Measurements from ENCODE around the gene WTIP.
A peak's percentile ranks its signal among the peaks of the same experiment; 100 is the strongest.

WTIP gene

GRCh38 chr19:34539396-34539795 lies 57.8 kb downstream of the WTIP start:
- no peak for TF ChIP-seq CTCF (IDR thresholded peaks at IDR 0.05)
- no peak overlapping the region for H3K27ac Mint-ChIP-seq
- peaks cover 43% of the 10 kb centered on the region for H3K27me3 Mint-ChIP-seq (ENCODE audit: low read depth, poor library complexity)
- H3K36me3 Mint-ChIP-seq (ENCODE audit: low read depth), result no peaks in the 10 kb centered on the region
- no peak for DNase-seq
- H3K9me3 Mint-ChIP-seq, result peaks cover 22% of the 10 kb centered on the region
- no peaks in the 10 kb centered on the region for H3K4me1 Mint-ChIP-seq
- no peak overlapping the region for H3K4me3 Mint-ChIP-seq

GRCh38 chr19:34540811-34541557 lies 59.4 kb downstream of the WTIP start:
- Mint-ChIP-seq H3K4me3 (no peak overlapping the region), H3K27me3 (ENCODE audit: low read depth, poor library complexity) (peaks cover 32% of the 10 kb centered on the region), H3K36me3 (ENCODE audit: low read depth) (no peaks in the 10 kb centered on the region)

GRCh38 chr19:34549833-34550232 lies 68.3 kb downstream of the WTIP start:
- Mint-ChIP-seq H3K9me3 (peaks cover 39% of the 10 kb centered on the region), H3K36me3 (ENCODE audit: low read depth) (no peaks in the 10 kb centered on the region), H3K27me3 (ENCODE audit: low read depth, poor library complexity) (peaks cover 24% of the 10 kb centered on the region), H3K4me1 (no peaks in the 10 kb centered on the region), H3K4me3 (no peak overlapping the region), H3K27ac (no peak overlapping the region)
- no peak for DNase-seq
- TF ChIP-seq CTCF (IDR thresholded peaks at IDR 0.05), result no peak

More at GRCh38 chr19:34540811-34541557, 59.4 kb downstream of the WTIP start:
- H3K9me3 Mint-ChIP-seq, result peaks cover 30% of the 10 kb centered on the region
- TF ChIP-seq CTCF (IDR thresholded peaks at IDR 0.05), result no peak
- no peaks in the 10 kb centered on the region for H3K4me1 Mint-ChIP-seq
- H3K27ac Mint-ChIP-seq, result no peak overlapping the region
- no peak for DNase-seq

- TF ChIP-seq CTCF (IDR thresholded peaks at IDR 0.05), result no peak
- H3K4me3 Mint-ChIP-seq, result no peak overlapping the region
- DNase-seq, result no peak
Measured at GRCh38 chr19:34555447-34555846, 73.9 kb downstream of the WTIP start.

GRCh38 chr19:34556488-34556887 lies 74.9 kb downstream of the WTIP start:
- no peak overlapping the region for H3K4me3 Mint-ChIP-seq
- H3K4me1 Mint-ChIP-seq, result peaks cover 6% of the 10 kb centered on the region
- peaks cover 28% of the 10 kb centered on the region for H3K9me3 Mint-ChIP-seq
- peak; percentile 29 for TF ChIP-seq CTCF (IDR thresholded peaks at IDR 0.05)
- peaks cover 54% of the 10 kb centered on the region for H3K27me3 Mint-ChIP-seq (ENCODE audit: low read depth, poor library complexity)
- no peaks in the 10 kb centered on the region for H3K36me3 Mint-ChIP-seq (ENCODE audit: low read depth)
- DNase-seq, result peak; percentile 25
- H3K27ac Mint-ChIP-seq, result no peak overlapping the region

More at GRCh38 chr19:34555447-34555846, 73.9 kb downstream of the WTIP start:
- H3K27me3 Mint-ChIP-seq (ENCODE audit: low read depth, poor library complexity), result peaks cover 50% of the 10 kb centered on the region
- H3K27ac Mint-ChIP-seq, result no peak overlapping the region
- peaks cover 6% of the 10 kb centered on the region for H3K4me1 Mint-ChIP-seq
- no peaks in the 10 kb centered on the region for H3K36me3 Mint-ChIP-seq (ENCODE audit: low read depth)
- H3K9me3 Mint-ChIP-seq, result peaks cover 24% of the 10 kb centered on the region

GRCh38 chr19:34559045-34559444 lies 77.5 kb downstream of the WTIP start:
- DNase-seq, result no peak
- peaks cover 6% of the 10 kb centered on the region for H3K4me1 Mint-ChIP-seq
- H3K27ac Mint-ChIP-seq, result no peak overlapping the region
- no peak overlapping the region for H3K4me3 Mint-ChIP-seq
- TF ChIP-seq CTCF (IDR thresholded peaks at IDR 0.05), result no peak
- peaks cover 59% of the 10 kb centered on the region for H3K27me3 Mint-ChIP-seq (ENCODE audit: low read depth, poor library complexity)
- no peaks in the 10 kb centered on the region for H3K36me3 Mint-ChIP-seq (ENCODE audit: low read depth)
- H3K9me3 Mint-ChIP-seq, result peaks cover 39% of the 10 kb centered on the region
